K562 (cell line): ENCODE data around the gene NLRP9. TPM values are rescaled to one million over a fixed set of nuclear protein-coding genes. Genes with fewer than 3 reads are reported as not detected.
"Not testable (repeated sequence)": the region's sequence is repeated elsewhere in the genome, so short reads cannot be mapped to it uniquely, and the experiment has no call there.

ENCODE experiments used
- ATAC-seq: fragments of 200-7000 bp; cut with Tn5 transposase; 3 replicates; pipeline ENCODE4 v1.9.1; 2020; ENCODE audit warnings: moderate library complexity
- BruUV-seq: library from RNA; stranded (reverse); fragments of 400-500 nt; replicated peaks from 2 replicates; lab custom pipeline; 2021; lab: Mats Ljungman, UMichigan
- CTCF ChIA-PET: fragments of 300-600 bp; formaldehyde crosslinking; extraction: SDS; loops from one replicate; lab custom pipeline; 2021; ENCODE audit warnings: low intra/inter-chr PET ratio; lab: Yijun Ruan, JAX
- POLR2A ChIA-PET: fragments of 300-600, 350-650 bp; sonication (Branson Sonifier 250); formaldehyde crosslinking; extraction: SDS; loops from one replicate; lab custom pipeline; 2021; ENCODE audit warnings: antibody characterized with exemption, inconsistent platforms; lab: Yijun Ruan, JAX
- DNase-seq, 4 experiments: peaks; one replicate each; pipeline versions ENCODE4 v3.0.0 to v3.0.0-alpha.2; 2011 to 2018; ENCODE audit warnings: low spot score in 3 of 4, mixed read lengths in 3 of 4; ENCODE audit errors: extremely low read depth in 1 of 4
- FAIRE-seq: peaks from 2 replicates; lab custom pipeline; 2011; peaks lifted over from hg19 to GRCh38; lab: Jason Lieb, UNC
- H2AFZ ChIP-seq: 2 replicates; pipeline ENCODE4 v1.6.0; 2011; ENCODE audit warnings: low read depth, low read length, control low read depth, inconsistent platforms
- H3K27ac ChIP-seq: fragments of 200-600 bp; 3 replicates; pipeline ENCODE4 v1.8.0; 2011; ENCODE audit warnings: low read depth, mild to moderate bottlenecking, control low read depth, inconsistent platforms, low read length, moderate library complexity, mixed read lengths; ENCODE audit errors: extremely low read depth
- H3K27me3 ChIP-seq, 2 experiments: fragments of 300-600 bp in 1 of 2; 2 replicates in 1 of 2; 3 replicates in 1 of 2; pipeline versions ENCODE4 v1.6.0 to v1.8.0; 2011; ENCODE audit warnings: inconsistent platforms in 2 of 2, low read length in 2 of 2, mild to moderate bottlenecking in 1 of 2, mixed read lengths in 1 of 2, moderate library complexity in 1 of 2; ENCODE audit not compliant: control insufficient read depth in 2 of 2, insufficient read depth in 2 of 2
- H3K36me3 ChIP-seq: fragments of 300-600 bp; 3 replicates; pipeline ENCODE4 v1.8.0; 2011; ENCODE audit warnings: mild to moderate bottlenecking, low read length, inconsistent platforms; ENCODE audit not compliant: control insufficient read depth, insufficient read depth
- H3K4me1 ChIP-seq, 2 experiments: fragments of 200-600 bp in 1 of 2; replicated peaks in 1 of 2; 2 replicates in 1 of 2; 3 replicates in 1 of 2; pipeline versions ENCODE4 v1.5.1 to v1.8.0; 2011; ENCODE audit warnings: inconsistent platforms in 2 of 2, low read length in 2 of 2, mild to moderate bottlenecking in 1 of 2, mixed read lengths in 1 of 2, moderate library complexity in 1 of 2; ENCODE audit not compliant: control insufficient read depth in 2 of 2, insufficient read depth in 2 of 2
- H3K4me2 ChIP-seq: 2 replicates; pipeline ENCODE4 v1.6.1; 2011; ENCODE audit warnings: low read length, control low read depth, inconsistent platforms, mixed read lengths; ENCODE audit not compliant: insufficient read depth
- H3K4me3 ChIP-seq: fragments of 200-600 bp; sonication (generic), shearing (Covaris generic); 2 replicates; pipeline ENCODE4 v1.5.1; 2016; ENCODE audit warnings: control low read depth, inconsistent platforms
- H3K79me2 ChIP-seq: fragments of 200-600 bp; 3 replicates; pipeline ENCODE4 v1.8.0; 2011; ENCODE audit warnings: low read length, inconsistent platforms; ENCODE audit not compliant: control insufficient read depth, insufficient read depth
- H3K9ac ChIP-seq, 2 experiments: 2 replicates each; pipeline versions ENCODE4 v1.6.0 to v1.6.1; 2011; ENCODE audit warnings: low read depth in 2 of 2, low read length in 2 of 2, control low read depth in 1 of 2, inconsistent platforms in 1 of 2, mild to moderate bottlenecking in 1 of 2, mixed read lengths in 1 of 2; ENCODE audit not compliant: insufficient read depth in 1 of 2
- H3K9me1 ChIP-seq: one replicate; pipeline ENCODE4 v1.6.0; 2011; ENCODE audit warnings: inconsistent platforms, mild to moderate bottlenecking, low read length, moderate library complexity; ENCODE audit not compliant: control insufficient read depth, insufficient read depth
- H3K9me3 ChIP-seq: replicated peaks from 2 replicates; pipeline ENCODE4 v1.5.1; 2011; ENCODE audit warnings: low read depth, low read length, inconsistent platforms; ENCODE audit not compliant: control insufficient read depth, insufficient read depth
- H4K20me1 ChIP-seq: replicated peaks from 2 replicates; pipeline ENCODE4 v1.6.1; 2011; ENCODE audit warnings: low read length, inconsistent platforms, mixed read lengths; ENCODE audit not compliant: control insufficient read depth, insufficient read depth
- BCOR ChIP-seq: fragments of 450-650 bp; IDR thresholded peaks from 2 replicates; pipeline ENCODE4 v1.6.1; 2016
- CXXC5 ChIP-seq: fragments of 250-450 bp; sonication (Bioruptor Pico); IDR thresholded peaks from 2 replicates; pipeline ENCODE4 v1.8.0; 2022; ENCODE audit warnings: inconsistent platforms, mild to moderate bottlenecking, moderate library complexity
- GTF2A2 ChIP-seq: IDR thresholded peaks from 2 replicates; pipeline ENCODE4 v1.6.1; 2016; ENCODE audit warnings: mild to moderate bottlenecking, missing genetic modification characterization, missing compliant biosample characterization
- ZNF146 ChIP-seq: IDR thresholded peaks from one replicate; pipeline ENCODE4 v1.6.1; 2018; ENCODE audit warnings: missing compliant biosample characterization; ENCODE audit not compliant: unreplicated experiment
- WGBS: fragments of 100-300 bp; shearing (Covaris generic); methylation state at CpG from one replicate; pipeline ENCODE4 v1.1.6; 2016; ENCODE audit warnings: low coverage, mixed read lengths; ENCODE audit not compliant: insufficient coverage; ENCODE audit errors: missing lambda C conversion rate; 5-methylcytosine and 5-hydroxymethylcytosine counted together
- in situ Hi-C: fragments of 300-500 bp; cut with MboI; formaldehyde crosslinking; loops from 4 replicates; pipeline ENCODE4 v1.15.0; 2018; ENCODE audit warnings: inconsistent platforms, mixed read lengths
- intact Hi-C: fragments of 100-400 bp; cut with micrococcal nuclease; formaldehyde crosslinking; loops from 2 replicates; pipeline ENCODE4 v1.14.2; 2022
- polyA plus RNA-seq, 8 experiments: library from polyadenylated mRNA; depleted of rRNA in 4 of 8; stranded (reverse) in 5 of 8; unstranded in 3 of 8; fragments of >200 nt; fragmentation: Nextera tagmentation in 2 of 8; fragmentation: Illumina TruSeq in 1 of 8; extraction: Ambion mirVana in 2 of 8; extraction: Trizol in 1 of 8; gene quantifications; 2 replicates each; pipeline versions ENCODE4 v1.2.1 to v1.2.3, GENCODE V29; 2011 to 2014; ENCODE audit warnings: inconsistent platforms in 1 of 8, missing spikeins in 1 of 8
- total RNA-seq, 7 experiments: library from RNA; depleted of rRNA in 6 of 7; stranded (reverse); fragments of >200 nt in 6 of 7; fragmentation: Illumina TruSeq in 2 of 7; extraction: Trizol in 2 of 7; gene quantifications; 2 replicates each; pipeline versions ENCODE4 v1.2.1 to v1.2.3, GENCODE V29; 2011 to 2021; ENCODE audit warnings: low replicate concordance in 1 of 7

Gene NLRP9
- total and polyA plus RNA-seq, 9 of the 15 experiments (the other 6 are each of a cell fraction or from before 2014, with no cell fraction given) = not detected

GRCh38 chr19:55750715-55751114 is 12.5 kb upstream of the NLRP9 start:
- no peak overlapping the region for H3K27ac ChIP-seq
- no peak overlapping the region for H3K9ac ChIP-seq
- no TSS peak for BruUV-seq
- DNase-seq (no peak), FAIRE-seq (no peak), ATAC-seq (no peak)
- no peaks in the 10 kb centered on the region for H4K20me1 ChIP-seq
- no peaks in the 10 kb centered on the region for H3K9me3 ChIP-seq
- no peaks in the 10 kb centered on the region for H3K36me3 ChIP-seq
- no peak overlapping the region for H2AFZ ChIP-seq
- 5% methylated on average over 6 of the region's 6 CpGs for WGBS
- H3K79me2 ChIP-seq = no peaks in the 10 kb centered on the region
- in situ Hi-C loops (no loop called here), intact Hi-C loops (no loop called here)
- H3K4me3 ChIP-seq = no peak overlapping the region
- no peaks in the 10 kb centered on the region for H3K4me1 ChIP-seq
- POLR2A ChIA-PET = no interaction called here
- H3K4me2 ChIP-seq = no peak overlapping the region
- CTCF ChIA-PET = no interaction called here
- no peak for TF ChIP-seq GTF2A2 (tag)
- no peak for TF ChIP-seq CXXC5 (CRISPR knock-in tag)
- H3K27me3 ChIP-seq = peaks cover 26% of the 10 kb centered on the region in 2 experiments
- no peaks in the 10 kb centered on the region for H3K9me1 ChIP-seq

GRCh38 chr19:55730378-55730777 is 7.8 kb downstream of the NLRP9 start:
- H3K36me3 ChIP-seq, H3K9ac ChIP-seq, H3K79me2 ChIP-seq, POLR2A ChIA-PET, CTCF ChIA-PET, DNase-seq, H4K20me1 ChIP-seq, H2AFZ ChIP-seq, FAIRE-seq, H3K4me1 ChIP-seq, intact Hi-C loops, in situ Hi-C loops, H3K4me2 ChIP-seq, ATAC-seq, BruUV-seq, H3K4me3 ChIP-seq, H3K9me3 ChIP-seq, H3K9me1 ChIP-seq, H3K27ac ChIP-seq: not testable (repeated sequence)
- H3K27me3 ChIP-seq = peaks cover 26 to 29% of the 10 kb centered on the region in 2 experiments
- TF ChIP-seq ZNF146 = peak; percentile 91
- TF ChIP-seq BCOR = peak; percentile 57
- whole genome bisulfite sequencing = 6% methylated on average over 2 of the region's 2 CpGs
